ENCODE data around the gene TMSB4X. TPM values are rescaled to one million over a fixed set of nuclear protein-coding genes. Genes with fewer than 3 reads are reported as not detected.

TMSB4X gene
- total RNA-seq, 1 donor from 2014 or later: 2,397 TPM

- Histone ChIP-seq H3K9me3 (no peaks in the 10 kb centered on the region), H3K36me3 (no peaks in the 10 kb centered on the region), H3K27me3 (no peaks in the 10 kb centered on the region), H3K4me1 (no peaks in the 10 kb centered on the region), H3K27ac (no peak overlapping the region), H3K4me3 (no peak overlapping the region)
- no peak for DNase-seq (ENCODE audit: low spot score in 2 of 2)
- intact Hi-C loops (cut with DNase I): no loop called here
- no peak for TF ChIP-seq CTCF (IDR thresholded peaks at IDR 0.05)
Observed at GRCh38 chrX:12986886-12987285, 12.0 kb downstream of the TMSB4X start.

- intact Hi-C loops (cut with DNase I): no loop called here
- no peaks in the 10 kb centered on the region for H3K4me1 ChIP-seq
- no peak for TF ChIP-seq CTCF (IDR thresholded peaks at IDR 0.05)
- no peak overlapping the region for H3K27ac ChIP-seq
- H3K9me3 ChIP-seq: no peaks in the 10 kb centered on the region
- DNase-seq (ENCODE audit: low spot score in 2 of 2): no peak
- H3K27me3 ChIP-seq: no peaks in the 10 kb centered on the region
- H3K4me3 ChIP-seq: no peak overlapping the region
- H3K36me3 ChIP-seq: no peaks in the 10 kb centered on the region
Observed at GRCh38 chrX:12987340-12987739, 12.4 kb downstream of the TMSB4X start.

GRCh38 chrX:12987900-12988594, 13.1 kb downstream of the TMSB4X start:
- H3K36me3 ChIP-seq: no peaks in the 10 kb centered on the region
- no peak for DNase-seq (ENCODE audit: low spot score in 2 of 2)
- no peaks in the 10 kb centered on the region for H3K4me1 ChIP-seq
- H3K4me3 ChIP-seq: no peak overlapping the region
- no peaks in the 10 kb centered on the region for H3K9me3 ChIP-seq
- intact Hi-C loops (cut with DNase I): no loop called here
- H3K27ac ChIP-seq: no peak overlapping the region
- no peak for TF ChIP-seq CTCF (IDR thresholded peaks at IDR 0.05)
- no peaks in the 10 kb centered on the region for H3K27me3 ChIP-seq

GRCh38 chrX:12988797-12989196, 13.9 kb downstream of the TMSB4X start:
- Histone ChIP-seq H3K4me1 (no peaks in the 10 kb centered on the region), H3K27me3 (no peaks in the 10 kb centered on the region), H3K36me3 (no peaks in the 10 kb centered on the region), H3K9me3 (no peaks in the 10 kb centered on the region), H3K4me3 (peak overlapping the region; percentile 10 to 28), H3K27ac (peak overlapping the region in 1 of 2 donors; percentile 47)
- DNase-seq (ENCODE audit: low spot score in 2 of 2): no peak
- intact Hi-C loops (cut with DNase I): no loop called here
- TF ChIP-seq CTCF (IDR thresholded peaks at IDR 0.05): no peak

- H3K27ac ChIP-seq: peak overlapping the region in 1 of 2 donors; percentile 47
Observed at GRCh38 chrX:12989461-12989860, 14.6 kb downstream of the TMSB4X start.

More at GRCh38 chrX:12989461-12989860, 14.6 kb downstream of the TMSB4X start:
- Histone ChIP-seq H3K4me3 (peak overlapping the region in 1 of 2 donors; percentile 10), H3K36me3 (no peaks in the 10 kb centered on the region), H3K27me3 (no peaks in the 10 kb centered on the region), H3K4me1 (no peaks in the 10 kb centered on the region), H3K9me3 (no peaks in the 10 kb centered on the region)
- no peak for DNase-seq (ENCODE audit: low spot score in 2 of 2)
- TF ChIP-seq CTCF (IDR thresholded peaks at IDR 0.05): no peak
- intact Hi-C loops (cut with DNase I): no loop called here
